HG03432 (cell line): ENCODE measurements around the gene CASKIN2.
A peak's percentile ranks its signal among the peaks of the same experiment; 100 is the strongest.

Source experiments
- ATAC-seq: cut with Tn5 transposase; IDR thresholded peaks from one replicate; pipeline ENCODE4 v1.9.1; 2021; ENCODE audit warnings: mild to moderate bottlenecking, moderate library complexity; ENCODE audit not compliant: unreplicated experiment

The CASKIN2 gene, protein sequence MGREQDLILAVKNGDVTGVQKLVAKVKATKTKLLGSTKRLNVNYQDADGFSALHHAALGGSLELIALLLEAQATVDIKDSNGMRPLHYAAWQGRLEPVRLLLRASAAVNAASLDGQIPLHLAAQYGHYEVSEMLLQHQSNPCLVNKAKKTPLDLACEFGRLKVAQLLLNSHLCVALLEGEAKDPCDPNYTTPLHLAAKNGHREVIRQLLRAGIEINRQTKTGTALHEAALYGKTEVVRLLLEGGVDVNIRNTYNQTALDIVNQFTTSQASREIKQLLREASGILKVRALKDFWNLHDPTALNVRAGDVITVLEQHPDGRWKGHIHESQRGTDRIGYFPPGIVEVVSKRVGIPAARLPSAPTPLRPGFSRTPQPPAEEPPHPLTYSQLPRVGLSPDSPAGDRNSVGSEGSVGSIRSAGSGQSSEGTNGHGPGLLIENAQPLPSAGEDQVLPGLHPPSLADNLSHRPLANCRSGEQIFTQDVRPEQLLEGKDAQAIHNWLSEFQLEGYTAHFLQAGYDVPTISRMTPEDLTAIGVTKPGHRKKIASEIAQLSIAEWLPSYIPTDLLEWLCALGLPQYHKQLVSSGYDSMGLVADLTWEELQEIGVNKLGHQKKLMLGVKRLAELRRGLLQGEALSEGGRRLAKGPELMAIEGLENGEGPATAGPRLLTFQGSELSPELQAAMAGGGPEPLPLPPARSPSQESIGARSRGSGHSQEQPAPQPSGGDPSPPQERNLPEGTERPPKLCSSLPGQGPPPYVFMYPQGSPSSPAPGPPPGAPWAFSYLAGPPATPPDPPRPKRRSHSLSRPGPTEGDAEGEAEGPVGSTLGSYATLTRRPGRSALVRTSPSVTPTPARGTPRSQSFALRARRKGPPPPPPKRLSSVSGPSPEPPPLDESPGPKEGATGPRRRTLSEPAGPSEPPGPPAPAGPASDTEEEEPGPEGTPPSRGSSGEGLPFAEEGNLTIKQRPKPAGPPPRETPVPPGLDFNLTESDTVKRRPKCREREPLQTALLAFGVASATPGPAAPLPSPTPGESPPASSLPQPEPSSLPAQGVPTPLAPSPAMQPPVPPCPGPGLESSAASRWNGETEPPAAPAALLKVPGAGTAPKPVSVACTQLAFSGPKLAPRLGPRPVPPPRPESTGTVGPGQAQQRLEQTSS (N-terminal part only)

DNA sequence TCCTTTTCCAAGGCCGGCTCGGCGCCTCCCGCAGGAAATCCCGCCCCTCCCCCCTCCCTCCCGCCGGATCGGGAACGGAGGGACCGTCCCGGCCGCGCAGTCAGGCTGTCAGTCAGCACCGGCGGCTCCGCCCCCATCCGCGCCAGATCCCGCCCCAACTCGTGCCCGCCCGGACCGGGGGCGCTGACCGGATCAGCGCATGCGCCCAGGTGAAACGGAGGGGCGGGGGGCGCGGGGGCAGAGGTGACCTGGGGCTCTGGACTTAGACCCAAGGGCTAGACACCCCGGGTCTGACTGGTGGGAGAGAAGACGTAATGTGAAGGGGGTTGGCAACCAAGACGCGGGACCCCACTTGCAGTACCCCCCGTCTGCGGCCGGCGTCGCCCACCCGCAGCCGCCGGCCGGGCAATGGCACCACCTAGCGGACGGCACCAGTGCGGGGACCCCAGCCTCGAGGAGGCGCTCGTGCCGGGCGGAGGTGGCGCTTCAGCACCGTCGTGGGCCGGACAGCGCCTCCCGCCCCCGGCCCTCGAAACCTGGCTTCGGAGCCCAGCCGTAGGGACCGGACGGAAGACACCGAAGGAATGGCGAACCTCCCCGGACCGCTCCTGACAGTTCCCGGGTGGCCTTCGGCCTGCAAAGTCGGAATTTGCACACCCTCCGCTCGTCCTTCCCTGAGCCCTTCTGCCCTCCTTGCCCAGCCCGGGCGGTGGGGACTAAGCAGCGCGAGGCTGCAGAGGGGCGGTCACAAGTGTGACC, at the start of gene CASKIN2:
CASKIN2 (minus strand) TSS at position 42 of the 759 bp plus-strand sequence. CDS start 1,733 bp downstream, outside the sequence.
- ATAC-seq = peak; percentile 47

- ATAC-seq = no peak
Measured at GRCh38 chr17:75565066-75565465, 49.7 kb upstream of the CASKIN2 start.

- no peak for ATAC-seq
Measured at GRCh38 chr17:75564195-75564594, 48.9 kb upstream of the CASKIN2 start.

DNA sequence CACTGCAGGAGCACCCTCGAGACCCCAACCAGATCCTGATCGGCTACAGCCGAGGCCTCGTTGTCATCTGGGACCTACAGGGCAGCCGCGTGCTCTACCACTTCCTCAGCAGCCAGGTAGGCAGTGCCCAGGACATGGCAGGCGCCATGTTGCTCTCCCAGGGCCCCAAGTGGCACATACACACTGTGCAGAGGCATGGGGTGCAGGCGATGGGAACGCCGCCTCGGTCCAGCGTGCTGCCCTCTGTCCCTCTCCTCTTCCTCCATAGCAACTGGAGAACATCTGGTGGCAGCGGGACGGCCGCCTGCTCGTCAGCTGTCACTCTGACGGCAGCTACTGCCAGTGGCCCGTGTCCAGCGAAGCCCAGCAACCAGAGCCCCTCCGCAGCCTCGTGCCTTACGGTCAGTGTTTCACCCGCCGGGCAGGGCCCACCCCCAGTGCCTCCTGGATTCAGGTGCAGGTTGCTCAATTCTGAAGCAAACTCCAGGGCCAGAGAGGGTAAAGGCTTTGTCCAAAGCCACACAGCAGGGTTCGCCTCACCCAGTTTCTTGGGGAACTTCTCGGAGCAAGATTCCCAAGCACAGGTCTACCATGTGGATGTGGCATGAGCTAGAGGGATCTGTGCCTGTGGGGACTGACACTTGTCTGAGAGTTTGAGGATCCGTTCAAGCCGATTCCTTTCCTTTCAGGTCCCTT, 47.9 kb upstream of the CASKIN2 start:
- no peak for ATAC-seq

- no peak for ATAC-seq
Measured at GRCh38 chr17:75561927-75562603, 46.7 kb upstream of the CASKIN2 start.

GRCh38 chr17:75559958-75560533, 44.7 kb upstream of the CASKIN2 start:
- no peak for ATAC-seq

DNA sequence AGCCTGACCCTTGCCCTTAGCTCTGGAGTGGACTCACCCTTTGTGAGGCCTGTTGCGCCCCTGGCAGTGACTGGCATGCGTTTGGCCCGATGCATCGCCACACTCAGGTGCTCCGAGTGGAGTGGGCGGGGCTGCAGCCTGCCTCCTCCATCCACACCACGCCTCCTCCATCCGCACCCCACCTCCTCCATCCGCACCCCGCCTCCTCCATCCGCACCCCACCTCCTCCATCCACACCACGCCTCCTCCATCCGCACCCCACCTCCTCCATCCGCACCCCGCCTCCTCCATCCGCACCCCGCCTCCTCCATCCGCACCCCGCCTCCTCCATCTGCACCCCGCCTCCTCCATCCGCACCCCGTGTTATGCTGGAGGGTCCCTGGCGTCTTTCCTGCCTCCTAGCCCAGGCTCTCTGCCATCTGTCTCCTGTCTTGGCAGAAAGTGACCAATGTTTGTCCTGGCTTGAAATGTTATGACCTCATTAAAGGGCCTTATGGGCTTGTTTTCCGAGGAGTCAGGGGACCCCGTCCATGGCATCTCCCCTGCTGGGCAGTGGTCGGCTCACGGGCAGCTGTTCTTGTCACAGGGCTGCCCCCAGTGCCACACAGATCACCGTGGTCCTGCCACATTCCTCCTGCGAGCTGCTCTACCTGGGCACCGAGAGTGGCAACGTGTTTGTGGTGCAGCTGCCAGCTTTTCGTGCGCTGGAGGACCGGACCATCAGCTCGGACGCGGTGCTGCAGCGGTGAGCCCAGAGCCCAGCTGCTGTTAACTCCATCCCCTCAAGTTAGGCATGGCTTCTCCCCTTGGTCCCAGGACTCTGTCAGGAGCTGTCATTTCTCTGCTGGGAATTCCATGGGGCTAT, 43.6 kb upstream of the CASKIN2 start:
- ATAC-seq = no peak

- no peak for ATAC-seq
Measured at GRCh38 chr17:75557852-75558665, 42.7 kb upstream of the CASKIN2 start.

DNA sequence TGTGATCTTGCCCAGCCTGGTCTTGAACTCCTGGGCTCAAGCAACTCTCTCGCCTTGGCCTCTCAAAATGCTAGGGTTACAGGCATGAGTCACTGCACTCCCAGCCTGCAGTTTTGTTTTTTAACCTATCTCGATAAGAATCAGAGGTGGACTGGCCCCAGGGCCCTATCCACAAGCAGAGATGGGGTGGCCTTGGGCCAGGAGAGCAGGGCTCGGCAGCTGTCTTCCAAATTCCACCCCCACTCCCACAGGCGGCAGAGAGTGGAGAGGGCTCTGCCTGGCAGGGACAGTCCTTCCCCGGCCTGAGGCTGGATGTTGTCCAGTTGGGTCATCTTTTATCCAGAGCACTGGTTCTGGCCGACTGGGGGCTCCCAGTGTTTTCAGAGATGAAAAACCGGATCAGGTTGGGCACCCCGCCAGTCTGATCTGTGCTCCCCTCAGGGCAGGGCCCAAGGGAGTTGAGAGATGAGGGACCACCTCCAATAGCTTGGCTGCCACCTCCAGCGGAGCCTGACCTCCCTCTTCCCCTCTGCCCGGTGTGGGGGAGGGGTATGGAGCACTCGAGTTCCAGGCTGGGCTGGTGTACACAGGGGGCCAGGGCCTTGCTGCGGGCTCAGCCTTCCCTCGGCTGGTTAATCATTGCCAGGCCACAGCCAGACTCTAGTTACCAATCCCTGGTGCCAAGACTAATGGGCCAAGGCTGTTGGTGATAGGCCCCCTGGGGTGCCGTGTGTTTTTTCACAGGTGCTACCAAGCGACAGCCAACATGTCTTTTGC, 41.9 kb upstream of the CASKIN2 start:
- ATAC-seq = no peak

DNA sequence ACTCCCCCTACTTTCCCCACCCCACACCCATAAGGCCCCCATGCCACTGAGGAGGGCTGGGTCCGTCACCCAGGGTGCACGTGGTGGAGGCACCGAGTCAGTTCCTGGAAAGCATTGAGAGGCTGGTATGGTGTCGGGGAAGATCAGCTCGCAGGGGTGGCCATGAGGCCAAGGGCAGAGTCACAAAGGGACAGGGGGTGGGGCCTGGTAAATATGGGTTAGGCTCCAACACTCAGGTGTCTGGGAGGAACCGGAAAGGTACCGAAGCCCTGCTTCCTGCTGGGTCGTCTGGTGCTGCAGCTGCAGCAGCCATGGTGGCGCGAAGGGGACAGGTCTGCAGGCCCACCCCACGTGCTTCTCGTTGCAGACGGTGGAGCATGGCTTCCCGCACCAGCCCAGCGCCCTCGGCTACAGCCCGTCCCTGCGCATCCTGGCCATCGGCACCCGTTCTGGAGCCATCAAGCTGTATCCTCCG, 40.4 kb upstream of the CASKIN2 start:
- no peak for ATAC-seq

DNA sequence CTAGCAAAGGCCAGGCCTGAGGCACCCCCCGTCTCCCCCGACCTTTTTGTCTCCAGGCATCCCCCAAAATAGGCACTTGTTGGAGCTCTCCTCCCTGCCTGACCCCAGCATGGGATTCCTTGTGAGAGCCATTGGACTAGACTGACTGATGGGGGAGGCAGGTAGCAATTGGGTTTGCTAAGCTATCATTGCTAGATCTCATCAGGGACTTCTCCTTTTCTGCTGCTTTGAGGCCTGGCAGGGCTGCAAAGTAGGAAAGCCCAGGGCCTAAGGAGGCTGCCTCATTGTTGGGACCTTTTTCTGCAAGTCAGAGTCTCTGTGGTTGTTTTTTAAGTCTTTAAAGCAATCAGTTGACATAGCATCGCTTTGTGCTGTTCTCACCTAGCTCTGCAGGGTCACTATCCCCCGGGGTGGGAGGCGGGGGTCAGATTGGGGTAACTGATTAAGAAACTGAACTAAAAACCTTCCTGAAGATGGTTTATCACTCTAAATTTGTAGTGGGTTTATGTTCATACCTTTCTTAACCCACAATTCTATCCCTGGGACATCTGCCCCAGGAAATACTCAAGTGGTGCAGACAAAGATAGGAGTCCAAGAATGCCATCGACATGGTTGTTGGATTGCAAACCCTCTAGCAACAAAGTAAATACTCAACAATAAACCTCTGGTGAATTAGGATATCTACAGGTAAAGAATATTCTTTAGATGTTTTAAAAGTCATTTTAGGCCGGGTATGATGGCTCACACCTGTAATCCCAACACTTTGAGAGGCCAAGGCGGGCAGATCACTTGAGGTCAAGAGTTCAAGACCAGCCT, 38.2 kb upstream of the CASKIN2 start:
- no peak for ATAC-seq

- ATAC-seq = no peak
Measured at GRCh38 chr17:75552425-75553294, 37.3 kb upstream of the CASKIN2 start.

DNA sequence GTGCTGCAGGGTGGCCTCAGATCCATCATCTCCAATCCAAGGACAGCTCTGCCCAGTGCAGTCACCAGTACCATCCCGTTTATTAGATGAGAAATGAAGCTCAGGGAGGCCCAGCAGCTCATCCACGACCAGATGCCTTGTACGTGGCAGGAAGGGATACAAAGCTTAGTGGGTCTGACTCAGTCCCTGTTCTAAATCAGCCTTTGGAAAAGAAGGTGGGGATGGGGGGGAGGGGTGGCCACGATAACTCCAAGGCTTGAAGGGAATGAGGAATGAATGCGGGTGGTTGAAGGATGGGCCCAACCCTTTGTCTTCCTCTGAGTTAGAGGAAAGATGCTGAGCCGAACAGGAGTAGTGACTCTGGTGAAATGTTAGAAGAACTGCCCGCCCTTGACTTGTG, 35.9 kb upstream of the CASKIN2 start:
- no peak for ATAC-seq

DNA sequence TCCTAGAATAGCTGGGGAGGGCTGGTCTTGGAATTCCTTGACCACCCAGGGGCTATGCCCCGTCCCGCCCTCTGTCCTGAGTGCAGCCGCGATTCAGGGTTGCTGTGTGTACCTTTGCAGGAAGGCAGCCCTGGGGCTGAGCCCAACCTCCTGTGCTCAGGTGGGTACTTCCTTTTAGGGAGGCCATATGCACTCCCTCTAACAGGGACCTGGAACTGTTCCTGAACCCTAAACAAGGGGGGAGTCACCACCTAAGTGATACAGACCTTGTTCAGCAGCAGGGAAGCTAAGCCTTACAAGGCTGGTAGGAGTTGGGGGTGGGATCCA, 34.8 kb upstream of the CASKIN2 start:
- ATAC-seq = no peak
